GM18511 (cell line): ENCODE results near the gene TMEM61.
"Not testable (repeated sequence)": the region's sequence is repeated elsewhere in the genome, so short reads cannot be mapped to it uniquely, and the experiment has no call there.

ENCODE experiments used
- ATAC-seq: cut with Tn5 transposase; IDR thresholded peaks from one replicate; pipeline ENCODE4 v1.9.1; 2021; ENCODE audit warnings: mild to moderate bottlenecking, moderate library complexity; ENCODE audit not compliant: unreplicated experiment

TMEM61 gene

DNA sequence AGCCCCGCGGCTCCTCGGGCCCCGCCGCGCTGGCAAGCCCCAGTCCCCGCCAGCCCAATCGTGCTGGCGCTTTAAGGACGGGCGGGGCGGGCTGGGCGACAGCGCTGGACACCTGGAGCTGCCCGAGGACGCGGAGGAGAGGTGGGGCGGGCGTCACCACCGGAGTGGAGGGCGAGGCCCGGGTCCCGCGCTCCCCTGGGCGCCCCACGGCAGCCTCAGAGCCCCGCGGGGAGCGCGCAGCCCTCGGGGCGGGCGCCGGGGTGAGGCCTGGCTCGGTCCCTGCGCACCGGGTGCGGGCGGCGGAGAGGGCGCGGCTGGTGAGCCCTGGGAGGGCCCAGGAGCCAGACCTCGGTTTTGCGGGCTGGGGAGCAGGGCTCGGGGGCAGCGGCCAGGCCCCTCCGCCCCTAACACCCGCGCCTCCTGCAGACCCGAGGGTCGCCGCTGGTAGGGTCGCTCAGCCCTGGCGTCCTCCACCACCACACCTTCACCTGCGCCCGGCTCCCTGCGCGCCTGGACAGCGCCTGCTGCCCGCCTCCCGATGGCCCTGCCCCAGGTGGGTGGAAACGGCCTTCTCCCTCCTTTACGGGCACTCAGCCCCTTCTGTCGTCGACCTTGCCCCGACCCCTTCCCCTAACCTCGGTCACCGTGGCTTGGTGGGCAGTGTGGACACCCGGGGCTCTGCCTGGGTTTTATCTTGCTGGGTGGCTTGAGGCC is at the start of gene TMEM61:
Gene TMEM61, plus strand, starts transcription at position 101 of the 714 bp plus-strand sequence. Its CDS starts 438 bp downstream, at position 539.
- ATAC-seq: no peak

GRCh38 chr1:54931275-54931840 is 49.1 kb upstream of the TMEM61 start:
- no peak for ATAC-seq

DNA sequence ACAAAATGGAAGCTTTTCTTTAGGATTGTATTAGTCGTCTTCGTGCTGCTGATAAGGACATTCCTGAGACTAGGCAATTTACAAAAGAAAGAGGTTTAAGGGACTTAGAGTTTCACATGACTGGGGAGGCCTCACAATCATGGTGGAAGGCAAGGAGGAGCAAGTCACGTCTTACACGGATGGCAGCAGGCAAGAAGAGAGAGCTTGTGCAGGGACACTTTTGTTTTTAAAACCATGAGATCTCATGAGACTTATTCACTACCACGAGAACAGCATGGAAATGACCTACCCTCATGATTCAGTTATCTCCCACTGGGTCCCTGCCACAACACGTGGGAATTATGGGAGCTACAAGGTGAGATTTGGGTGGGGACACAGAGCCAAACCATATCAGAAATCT is 46.3 kb upstream of the TMEM61 start:
- not testable (repeated sequence) for ATAC-seq

DNA sequence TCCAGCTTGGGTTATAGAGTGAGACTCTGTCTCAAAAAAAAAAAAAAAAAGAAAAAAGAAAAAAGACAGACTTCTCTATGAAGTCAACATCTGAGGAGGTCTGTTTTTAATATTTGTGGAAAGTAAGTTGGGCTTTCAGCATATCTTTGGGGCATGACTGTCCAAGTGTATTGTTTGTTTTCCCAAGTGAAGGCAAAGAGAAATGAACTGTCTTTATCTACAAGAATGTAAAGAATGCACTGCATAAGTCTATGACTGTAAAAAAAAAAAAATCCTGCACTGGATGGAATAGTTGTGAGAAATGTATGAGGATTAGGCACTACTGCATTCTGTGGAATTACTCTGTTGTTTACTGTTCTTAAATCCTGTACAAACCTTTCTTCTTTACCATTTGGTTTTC is 45.6 kb upstream of the TMEM61 start:
- no peak for ATAC-seq

DNA sequence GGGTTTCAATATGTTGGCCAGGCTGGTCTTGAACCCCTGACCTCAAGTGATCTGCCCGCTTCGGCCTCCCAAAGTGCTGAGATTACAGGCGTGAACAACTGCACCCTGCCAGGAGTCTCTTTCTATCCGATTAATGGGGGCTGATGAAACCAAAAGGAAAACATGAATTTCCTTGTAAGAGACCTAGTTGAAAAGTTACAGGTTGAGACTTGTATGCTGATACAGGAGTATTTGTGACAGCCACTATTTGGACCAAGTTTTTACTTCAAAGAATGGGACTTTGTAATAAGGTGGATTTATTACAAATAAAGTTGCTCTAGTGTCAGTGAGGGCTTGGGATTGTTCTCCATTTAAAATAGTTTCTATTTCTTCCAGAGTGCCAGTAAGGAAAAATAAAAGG is 43.6 kb upstream of the TMEM61 start:
- ATAC-seq: no peak

GRCh38 chr1:54937469-54937868 is 43.0 kb upstream of the TMEM61 start:
- no peak for ATAC-seq

- ATAC-seq: not testable (repeated sequence)
Observed at GRCh38 chr1:54938955-54939354, 41.5 kb upstream of the TMEM61 start.

- no peak for ATAC-seq
Observed at GRCh38 chr1:54940042-54940441, 40.4 kb upstream of the TMEM61 start.

DNA sequence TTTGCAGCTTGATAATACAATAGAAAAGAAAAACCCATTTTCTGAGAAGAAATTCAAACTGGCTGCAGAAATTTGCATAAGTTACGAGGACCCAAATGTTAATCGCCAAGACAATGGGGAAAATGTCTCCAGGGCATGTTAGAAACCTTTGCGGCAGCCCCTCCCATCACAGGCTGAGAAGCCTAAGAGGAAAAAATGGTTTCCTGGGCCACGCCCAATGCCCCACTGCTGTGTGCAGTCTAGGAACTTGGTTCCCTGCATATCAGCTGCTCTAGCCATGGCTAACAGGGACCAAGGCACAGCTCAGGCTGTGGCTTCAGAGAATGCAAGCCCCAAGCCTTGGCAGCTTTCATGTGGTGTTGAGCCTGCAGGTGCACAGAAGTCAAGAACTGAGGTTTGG is 37.5 kb upstream of the TMEM61 start:
- ATAC-seq: no peak

DNA sequence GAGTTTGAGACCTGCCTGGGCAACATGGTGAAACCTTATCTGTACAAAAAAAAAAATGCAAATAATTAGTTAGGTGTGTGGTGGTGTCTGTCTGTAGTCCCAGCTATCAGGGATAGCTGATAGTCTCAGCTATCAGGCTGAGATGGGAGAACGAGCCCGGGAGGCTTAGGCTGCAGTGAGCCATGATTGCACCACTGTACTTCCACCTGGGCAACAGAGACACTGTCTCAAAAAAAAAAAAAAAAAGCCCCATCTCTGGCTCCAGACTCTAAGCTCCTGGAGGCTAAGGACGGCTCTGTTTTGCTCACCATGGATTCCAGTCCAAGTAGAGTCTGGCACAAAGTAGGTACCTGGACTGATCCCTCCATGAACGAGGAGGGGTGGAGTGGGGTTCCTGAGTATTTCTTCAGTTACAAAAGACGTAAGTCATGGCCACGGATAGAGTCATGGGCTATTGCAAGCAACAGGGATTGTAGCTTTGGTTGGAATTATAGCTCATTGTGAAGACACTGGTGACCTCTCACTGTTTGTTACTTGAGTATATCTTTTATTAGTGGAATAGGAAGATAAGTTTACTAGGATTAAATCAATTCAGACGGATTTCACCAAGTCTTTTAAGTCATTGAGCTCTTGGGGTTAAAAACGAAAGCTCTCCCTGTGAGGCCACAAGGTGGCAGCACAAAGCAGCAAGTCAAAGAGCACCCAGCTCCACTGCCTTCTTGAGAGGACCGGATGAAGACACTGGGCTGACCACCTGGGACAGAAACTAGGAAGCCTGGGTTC is 35.6 kb upstream of the TMEM61 start:
- peak; percentile 63 for ATAC-seq

GRCh38 chr1:54945393-54945936 is 35.0 kb upstream of the TMEM61 start:
- ATAC-seq: no peak

DNA sequence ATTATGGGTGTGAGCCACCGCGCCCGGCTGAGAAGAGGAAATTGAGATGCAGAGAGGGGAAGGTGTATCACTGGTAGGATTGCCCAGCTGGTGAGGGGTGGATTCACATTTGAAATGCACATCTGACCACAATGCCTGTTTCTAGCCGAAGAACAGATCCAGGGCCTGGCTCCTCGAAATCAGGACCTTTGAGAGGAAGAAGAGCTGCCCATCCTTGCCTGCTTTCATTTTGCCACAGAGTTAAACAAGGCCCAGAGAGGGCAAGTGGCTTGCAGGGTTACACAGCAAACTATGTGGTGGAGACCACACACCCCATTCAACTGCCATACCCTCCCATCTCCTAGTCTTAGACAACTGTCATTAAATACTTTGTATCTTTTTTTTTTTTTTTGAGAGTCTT is 32.9 kb upstream of the TMEM61 start:
- no peak for ATAC-seq

GRCh38 chr1:54949053-54949452 is 31.4 kb upstream of the TMEM61 start:
- ATAC-seq: no peak

DNA sequence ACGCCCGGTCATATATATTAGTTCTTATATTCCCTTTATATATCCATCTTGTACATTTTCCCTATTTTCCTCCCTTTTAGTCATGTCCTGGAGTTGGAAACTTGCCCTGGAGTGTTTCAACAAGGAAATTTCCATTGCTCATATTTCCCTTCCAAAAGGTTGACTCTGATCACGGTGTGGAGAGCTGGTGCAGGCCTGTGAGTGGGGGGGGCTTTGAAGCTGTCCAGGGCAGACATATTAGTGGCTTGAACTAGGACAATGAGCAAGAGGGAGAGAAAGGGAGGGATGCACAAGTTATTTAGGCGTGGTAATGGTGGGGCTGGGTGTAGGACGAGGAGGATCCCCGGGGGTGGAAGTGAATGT is 30.4 kb upstream of the TMEM61 start:
- ATAC-seq: no peak

DNA sequence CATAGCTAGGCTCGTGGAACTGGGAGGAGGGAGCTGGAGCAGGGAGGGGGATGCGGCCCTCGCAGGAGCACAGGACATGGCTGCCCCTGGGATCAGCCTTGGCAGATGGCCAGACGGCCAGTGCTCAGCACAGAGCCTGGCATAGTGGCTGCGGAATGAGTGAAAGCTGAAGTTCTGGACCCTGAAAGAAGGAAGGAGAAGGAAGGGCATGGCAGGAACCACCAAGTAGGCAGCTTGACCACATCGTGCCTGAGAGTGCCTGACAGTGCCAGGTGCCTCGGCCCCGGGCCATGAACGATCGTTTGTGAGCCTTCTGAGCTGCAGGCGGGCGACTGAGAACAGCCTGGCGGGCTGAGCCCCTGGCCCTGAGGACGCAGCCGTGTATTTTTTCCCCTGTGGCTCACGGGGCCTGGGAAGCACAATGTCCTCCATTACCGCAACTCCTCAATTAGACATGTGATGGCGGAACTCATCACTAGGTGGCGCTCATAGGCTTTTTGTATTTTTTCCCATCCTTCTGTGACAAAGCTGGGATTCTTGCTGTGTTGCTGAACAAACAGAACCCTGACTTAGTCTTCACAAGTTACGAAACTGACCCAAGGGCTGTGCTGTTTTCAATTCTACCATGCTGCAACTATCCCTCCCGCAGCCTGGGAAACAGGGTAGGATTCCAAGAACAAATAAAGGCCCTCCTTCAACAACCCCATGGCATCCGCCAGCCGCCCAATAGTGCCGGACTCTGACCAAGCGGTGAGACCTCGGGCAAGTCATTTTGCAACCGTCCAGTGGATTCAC is 29.9 kb upstream of the TMEM61 start:
- peak; percentile 69 for ATAC-seq

- no peak for ATAC-seq
Observed at GRCh38 chr1:54951810-54952226, 28.6 kb upstream of the TMEM61 start.

GRCh38 chr1:54952950-54953718 is 27.3 kb upstream of the TMEM61 start:
- ATAC-seq: no peak

DNA sequence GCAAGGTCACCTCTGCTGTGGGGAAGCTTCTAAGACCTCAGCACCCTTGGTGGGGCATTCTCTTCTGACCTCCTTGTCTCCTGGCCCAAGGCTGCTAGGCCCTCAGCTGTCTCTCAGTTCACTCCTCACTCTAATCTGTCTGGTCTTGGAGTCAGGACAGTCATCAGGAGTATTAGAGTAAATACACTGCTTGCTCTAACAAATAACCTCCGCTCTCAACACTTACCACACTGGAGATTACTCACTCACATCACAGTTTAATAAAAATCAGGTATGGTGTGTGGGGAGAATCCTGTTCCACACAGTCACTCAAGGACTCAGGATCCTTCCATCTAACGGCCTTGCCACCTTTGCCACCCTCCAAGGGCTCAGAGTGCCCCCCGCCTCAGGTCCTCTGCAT is 26.6 kb upstream of the TMEM61 start:
- ATAC-seq: no peak

DNA sequence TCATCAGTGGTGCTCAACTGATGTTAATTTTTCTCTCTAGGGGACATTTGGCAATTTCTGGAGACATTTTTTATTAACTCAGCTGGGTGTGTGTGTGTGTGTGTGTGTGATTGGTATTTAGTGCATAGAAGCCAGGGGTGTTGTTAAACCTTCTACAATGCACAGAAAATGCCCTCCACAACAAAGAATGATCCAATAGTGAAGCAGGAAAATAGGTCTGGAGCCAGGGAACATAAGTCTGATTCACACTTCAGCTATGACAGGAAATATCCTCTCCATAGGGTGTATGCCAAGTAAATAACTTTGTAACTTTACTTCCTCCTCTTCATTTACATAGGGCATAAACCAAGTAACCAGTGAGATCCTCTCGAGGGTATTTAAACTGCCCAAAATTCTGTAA is 25.1 kb upstream of the TMEM61 start:
- ATAC-seq: no peak

GRCh38 chr1:54956726-54957125 is 23.7 kb upstream of the TMEM61 start:
- no peak for ATAC-seq
